AG04450 (cell line): Measurements from ENCODE around the gene ARSA. TPM values are rescaled to one million over a fixed set of nuclear protein-coding genes. Genes with fewer than 3 reads are reported as not detected.

Experiments used
- CTCF ChIA-PET: fragments of 300-600, 350-600 bp; formaldehyde crosslinking; extraction: SDS; loops from one replicate; lab custom pipeline; 2022; ENCODE audit warnings: antibody characterized with exemption, inconsistent platforms; lab: Charles Lee
- POLR2A ChIA-PET: fragments of 350-600 bp; formaldehyde crosslinking; extraction: SDS; loops from one replicate; lab custom pipeline; 2021; ENCODE audit warnings: antibody characterized with exemption, inconsistent platforms; lab: Yijun Ruan, JAX
- DNase-seq: peaks from one replicate; pipeline ENCODE4 v3.0.0-alpha.2; 2011; ENCODE audit warnings: low read depth, low spot score
- H3K27ac ChIP-seq: one replicate; pipeline ENCODE4 v1.5.1; 2012; ENCODE audit warnings: low read depth, low read length, control low read depth
- H3K27me3 ChIP-seq: one replicate; pipeline ENCODE4 v1.6.0; 2012; ENCODE audit warnings: low read length; ENCODE audit not compliant: control insufficient read depth, insufficient read depth
- H3K4me3 ChIP-seq: 2 replicates; pipeline ENCODE4 v1.5.1; 2011; ENCODE audit warnings: mild to moderate bottlenecking, low read depth, low read length, control low read depth
- H3K9me3 ChIP-seq: 2 replicates; pipeline ENCODE4 v1.5.1; 2012; ENCODE audit warnings: low read length; ENCODE audit not compliant: control insufficient read depth, insufficient read depth
- polyA plus RNA-seq: library from polyadenylated mRNA; depleted of rRNA; stranded (reverse); fragments of >200 nt; gene quantifications from 2 replicates; pipeline ENCODE4 v1.2.3, GENCODE V29; 2011
- TF ChIP-seq, protein P1 (sequence below): IDR thresholded peaks from 2 replicates; pipeline ENCODE4 v1.5.1; 2011; ENCODE audit warnings: low read depth, low read length, control low read depth, inconsistent platforms

ARSA gene
- polyA plus RNA-seq, 1 experiment = 14.3 TPM

DNA sequence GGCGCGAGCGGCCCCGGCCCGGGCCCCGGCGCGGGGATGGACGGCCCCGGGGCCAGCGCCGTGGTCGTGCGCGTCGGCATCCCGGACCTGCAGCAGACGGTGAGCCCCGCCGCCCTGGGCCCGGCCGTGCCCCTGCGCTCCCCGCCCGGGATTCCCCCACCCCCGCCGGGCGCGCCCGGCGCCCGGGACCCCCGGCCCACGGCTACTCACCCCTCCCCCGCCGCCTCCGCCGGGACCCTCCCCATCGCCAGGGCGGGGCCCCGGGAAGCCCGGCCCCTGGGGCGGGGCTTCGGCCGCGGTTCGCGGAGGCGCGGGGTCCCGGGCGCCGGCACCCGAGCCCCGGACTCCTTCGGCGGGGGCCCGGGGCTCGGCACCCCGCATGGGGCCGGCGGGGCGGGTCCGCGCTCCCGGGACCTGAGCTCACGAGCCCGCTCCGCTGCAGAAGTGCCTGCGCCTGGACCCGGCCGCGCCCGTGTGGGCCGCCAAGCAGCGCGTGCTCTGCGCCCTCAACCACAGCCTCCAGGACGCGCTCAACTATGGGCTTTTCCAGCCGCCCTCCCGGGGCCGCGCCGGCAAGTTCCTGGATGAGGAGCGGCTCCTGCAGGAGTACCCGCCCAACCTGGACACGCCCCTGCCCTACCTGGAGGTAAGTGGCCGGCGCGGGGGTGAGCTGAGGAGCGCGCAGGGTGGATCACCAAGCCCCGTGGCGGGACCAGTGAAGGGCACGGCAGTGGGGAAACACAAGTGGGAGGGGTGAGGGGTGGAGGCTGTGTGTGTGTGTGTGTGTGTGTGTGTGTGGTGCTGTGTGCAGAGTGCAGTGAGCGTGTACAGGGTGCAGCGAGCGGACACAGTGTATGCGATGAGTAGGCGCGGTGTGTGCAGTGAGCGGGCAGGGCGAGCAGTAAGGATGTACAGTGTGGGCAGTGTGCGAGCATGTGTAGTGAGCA, 46.9 kb upstream of the ARSA start:
- H3K27ac ChIP-seq = no peak overlapping the region
- no peak for DNase-seq
- H3K9me3 ChIP-seq = peaks cover 10% of the 10 kb centered on the region; the same call in 1 of the 2 replicates
- peak overlapping the region; percentile 27; the same call in 1 of the 2 replicates for H3K4me3 ChIP-seq
- peaks cover 46% of the 10 kb centered on the region for H3K27me3 ChIP-seq
- CTCF ChIA-PET = no interaction called here
- POLR2A ChIA-PET = no interaction called here
- TF ChIP-seq, protein P1, sequence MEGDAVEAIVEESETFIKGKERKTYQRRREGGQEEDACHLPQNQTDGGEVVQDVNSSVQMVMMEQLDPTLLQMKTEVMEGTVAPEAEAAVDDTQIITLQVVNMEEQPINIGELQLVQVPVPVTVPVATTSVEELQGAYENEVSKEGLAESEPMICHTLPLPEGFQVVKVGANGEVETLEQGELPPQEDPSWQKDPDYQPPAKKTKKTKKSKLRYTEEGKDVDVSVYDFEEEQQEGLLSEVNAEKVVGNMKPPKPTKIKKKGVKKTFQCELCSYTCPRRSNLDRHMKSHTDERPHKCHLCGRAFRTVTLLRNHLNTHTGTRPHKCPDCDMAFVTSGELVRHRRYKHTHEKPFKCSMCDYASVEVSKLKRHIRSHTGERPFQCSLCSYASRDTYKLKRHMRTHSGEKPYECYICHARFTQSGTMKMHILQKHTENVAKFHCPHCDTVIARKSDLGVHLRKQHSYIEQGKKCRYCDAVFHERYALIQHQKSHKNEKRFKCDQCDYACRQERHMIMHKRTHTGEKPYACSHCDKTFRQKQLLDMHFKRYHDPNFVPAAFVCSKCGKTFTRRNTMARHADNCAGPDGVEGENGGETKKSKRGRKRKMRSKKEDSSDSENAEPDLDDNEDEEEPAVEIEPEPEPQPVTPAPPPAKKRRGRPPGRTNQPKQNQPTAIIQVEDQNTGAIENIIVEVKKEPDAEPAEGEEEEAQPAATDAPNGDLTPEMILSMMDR = no peak

DNA sequence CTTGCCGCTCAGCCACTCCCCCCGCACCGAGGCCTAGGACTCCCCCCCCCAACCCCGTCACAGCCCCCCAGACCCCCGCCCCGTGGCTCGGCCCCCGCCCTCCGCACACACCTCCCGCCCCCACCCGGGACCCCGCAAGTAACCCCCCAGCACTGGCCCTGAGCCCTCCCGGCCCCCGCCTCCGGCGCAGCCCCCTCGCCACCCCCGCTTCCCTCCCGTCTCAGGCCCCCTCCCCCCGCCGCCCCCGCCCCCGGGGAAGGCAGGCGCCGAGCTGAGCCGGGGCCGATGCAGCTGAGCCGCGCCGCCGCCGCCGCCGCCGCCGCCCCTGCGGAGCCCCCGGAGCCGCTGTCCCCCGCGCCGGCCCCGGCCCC, 46.2 kb upstream of the ARSA start:
- TF ChIP-seq, protein P1 = no peak
- ChIA-PET POLR2A (no interaction called here), CTCF (no interaction called here)
- H3K9me3 ChIP-seq = peaks cover 8% of the 10 kb centered on the region; the same call in 1 of the 2 replicates
- peaks cover 46% of the 10 kb centered on the region for H3K27me3 ChIP-seq
- no peak overlapping the region for H3K4me3 ChIP-seq
- DNase-seq = no peak
- no peak overlapping the region for H3K27ac ChIP-seq

DNA sequence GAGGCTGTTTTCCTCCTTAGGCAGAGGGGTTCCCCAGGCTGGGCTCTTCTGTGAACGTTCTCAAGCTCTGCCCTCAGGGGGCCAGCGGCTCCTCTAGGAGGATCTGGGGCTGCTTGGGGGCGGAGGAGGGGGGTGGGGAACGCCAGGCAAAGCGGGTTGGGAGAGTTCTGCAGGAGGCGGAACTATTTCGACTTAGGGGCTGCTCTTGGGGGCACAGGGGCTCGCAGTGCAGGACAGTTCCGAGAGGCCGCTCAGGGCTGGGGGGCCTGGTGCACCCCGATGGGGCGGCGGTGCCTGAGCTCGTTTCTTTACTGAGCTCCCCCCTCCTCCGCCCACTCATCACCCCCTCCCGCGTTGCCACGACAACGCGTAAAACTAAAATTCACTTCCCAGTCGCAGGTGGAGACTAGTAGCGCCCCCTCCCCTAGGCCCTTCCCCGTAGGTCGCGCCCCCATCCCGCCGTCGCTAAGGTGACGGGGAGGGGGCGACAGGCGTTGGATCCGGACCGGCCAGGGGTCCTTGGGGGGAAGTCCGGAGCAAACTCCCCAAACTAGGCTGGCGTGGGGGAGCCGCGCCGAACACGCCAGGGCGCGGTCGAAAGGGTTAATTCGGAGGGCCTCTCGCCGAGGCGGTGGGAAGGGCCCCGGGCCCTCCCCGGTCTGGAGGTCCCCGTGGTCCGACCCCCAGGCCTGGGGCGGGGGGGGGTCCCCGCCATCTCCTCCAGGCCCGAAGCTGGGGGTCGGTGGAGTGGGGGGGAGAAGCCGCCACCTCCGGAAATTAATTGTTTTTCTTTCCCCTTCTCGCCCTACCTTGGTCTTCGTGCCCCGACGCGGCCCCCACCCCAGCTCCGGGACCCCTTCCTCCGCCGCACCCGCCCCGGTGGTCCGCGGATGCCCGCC, 45.5 kb upstream of the ARSA start:
- Histone ChIP-seq H3K9me3 (peaks cover 2% of the 10 kb centered on the region; the same call in 1 of the 2 replicates), H3K27ac (no peak overlapping the region), H3K4me3 (no peak overlapping the region), H3K27me3 (peaks cover 48% of the 10 kb centered on the region)
- no peak for DNase-seq
- TF ChIP-seq, protein P1 = no peak
- CTCF ChIA-PET = no interaction called here
- POLR2A ChIA-PET = no interaction called here

DNA sequence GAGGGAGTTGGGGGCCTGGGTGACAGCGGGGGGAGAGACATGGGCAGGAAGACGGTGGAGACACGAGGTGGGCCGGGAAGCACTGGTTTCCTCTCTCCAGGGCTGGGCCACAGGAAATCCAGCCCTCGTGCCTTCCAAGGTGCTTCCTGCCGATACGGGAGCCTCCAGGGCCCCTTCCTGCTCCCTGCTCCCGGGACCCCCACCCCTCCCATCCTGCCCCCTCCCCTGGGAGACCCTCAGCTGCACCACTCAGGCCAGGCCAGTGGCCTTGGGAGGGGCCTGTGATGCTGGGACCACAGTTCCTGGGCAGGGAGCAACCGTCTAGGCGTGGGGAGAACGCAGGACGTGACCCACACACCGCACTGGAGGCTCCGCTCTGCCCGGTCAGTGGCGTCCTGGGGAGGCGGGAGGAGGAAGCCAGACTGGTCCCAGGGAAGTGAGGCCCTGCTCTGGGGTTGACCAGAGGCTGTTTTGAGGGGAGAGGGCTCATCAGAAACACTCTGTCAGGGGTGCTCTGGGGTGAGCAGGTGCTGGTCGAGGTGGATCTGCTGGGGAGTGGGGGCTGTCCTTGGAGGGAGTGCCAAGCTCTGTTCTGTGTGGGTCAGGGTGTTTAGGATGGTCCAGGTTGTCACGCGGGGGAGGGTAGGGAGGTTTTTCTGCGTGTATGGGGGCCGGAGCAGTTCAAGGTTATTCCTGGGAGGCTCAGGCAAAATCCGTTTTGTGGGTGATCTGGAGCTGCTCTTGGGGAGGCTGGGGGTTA, 44.7 kb upstream of the ARSA start, which contains the start of gene SHANK3:
SHANK3 (plus strand) TSS at position 353 of the 760 bp plus-strand sequence.
- TF ChIP-seq, protein P1 = no peak
- POLR2A ChIA-PET = no interaction called here
- peaks cover 2% of the 10 kb centered on the region; the same call in 1 of the 2 replicates for H3K9me3 ChIP-seq
- CTCF ChIA-PET = no interaction called here
- no peak within 1 kb of the TSS for H3K4me3 ChIP-seq
- H3K27me3 ChIP-seq = peaks cover 48% of the 10 kb centered on the region
- no peak for DNase-seq
- H3K27ac ChIP-seq = no peak within 1 kb of the TSS
